HepG2 (cell line): ENCODE data around the gene DCDC2. TPM values are rescaled to one million over a fixed set of nuclear protein-coding genes. Genes with fewer than 3 reads are reported as not detected.

ENCODE experiments used
- ATF1 ChIP-seq: IDR thresholded peaks from 2 replicates; pipeline ENCODE4 v1.6.1; 2016; ENCODE audit warnings: mild to moderate bottlenecking, control low read depth
- CSRNP1 ChIP-seq: sonication (generic); formaldehyde crosslinking; IDR thresholded peaks from 2 replicates; pipeline ENCODE4 v1.8.1; 2023; ENCODE audit warnings: mild to moderate bottlenecking, missing genetic modification reagents
- ELF3 ChIP-seq: IDR thresholded peaks from 2 replicates; pipeline ENCODE4 v1.6.1; 2016; ENCODE audit warnings: missing genetic modification reagents, missing compliant biosample characterization
- FUBP1 ChIP-seq: sonication (generic); formaldehyde crosslinking; IDR thresholded peaks from 2 replicates; pipeline ENCODE4 v1.5.1; 2020; ENCODE audit warnings: missing genetic modification reagents, mild to moderate bottlenecking, borderline replicate concordance
- GZF1 ChIP-seq: sonication (generic); formaldehyde crosslinking; IDR thresholded peaks from 2 replicates; pipeline ENCODE4 v1.5.1; 2020; ENCODE audit warnings: mild to moderate bottlenecking, missing genetic modification reagents
- KLF11 ChIP-seq: IDR thresholded peaks from 2 replicates; pipeline ENCODE4 v1.6.1; 2016; ENCODE audit warnings: missing compliant biosample characterization
- KLF9 ChIP-seq: IDR thresholded peaks from 2 replicates; pipeline ENCODE4 v1.6.1; 2016; ENCODE audit warnings: low read depth
- NCOA5 ChIP-seq: sonication (generic); formaldehyde crosslinking; IDR thresholded peaks from 2 replicates; pipeline ENCODE4 v1.4.0; 2020; ENCODE audit warnings: missing genetic modification reagents
- SCMH1 ChIP-seq: sonication (generic); formaldehyde crosslinking; IDR thresholded peaks from 2 replicates; pipeline ENCODE4 v1.9.0; 2021; ENCODE audit warnings: missing genetic modification reagents, mild to moderate bottlenecking, borderline replicate concordance
- SNRNP70 ChIP-seq: fragments of 200-400 bp; formaldehyde crosslinking; IDR thresholded peaks from 2 replicates; pipeline ENCODE4 v1.6.1; 2017; ENCODE audit warnings: mild to moderate bottlenecking, low read depth, low read length, moderate library complexity
- SRSF1 ChIP-seq: fragments of 200-400 bp; formaldehyde crosslinking; optimal IDR thresholded peaks from 2 replicates; pipeline ENCODE3; 2017; ENCODE audit warnings: mild to moderate bottlenecking, low read depth, low read length, moderate library complexity
- THAP7 ChIP-seq: sonication (generic); formaldehyde crosslinking; IDR thresholded peaks from 2 replicates; pipeline ENCODE4 v1.8.1; 2023; ENCODE audit warnings: mild to moderate bottlenecking, missing genetic modification reagents
- ZBTB39 ChIP-seq: sonication (generic); formaldehyde crosslinking; IDR thresholded peaks from 2 replicates; pipeline ENCODE4 v1.5.0; 2020; ENCODE audit warnings: missing genetic modification reagents
- ZNF143 ChIP-seq: sonication (generic); formaldehyde crosslinking; IDR thresholded peaks from 2 replicates; pipeline ENCODE4 v1.4.0; 2020; ENCODE audit warnings: missing genetic modification reagents
- ZNF251 ChIP-seq: sonication (generic); formaldehyde crosslinking; IDR thresholded peaks from 2 replicates; pipeline ENCODE4 v1.9.0; 2021; ENCODE audit warnings: mild to moderate bottlenecking, missing genetic modification reagents
- ZNF281 ChIP-seq: sonication (generic); formaldehyde crosslinking; IDR thresholded peaks from 2 replicates; pipeline ENCODE4 v1.4.0; 2020; ENCODE audit warnings: missing genetic modification reagents, borderline replicate concordance
- ZNF484 ChIP-seq: sonication (generic); formaldehyde crosslinking; IDR thresholded peaks from 2 replicates; pipeline ENCODE4 v1.5.1; 2020; ENCODE audit warnings: mild to moderate bottlenecking, low read depth, missing genetic modification reagents, borderline replicate concordance
- ZNF501 ChIP-seq: sonication (generic); formaldehyde crosslinking; IDR thresholded peaks from 2 replicates; pipeline ENCODE4 v1.5.1; 2020; ENCODE audit warnings: mild to moderate bottlenecking, moderate library complexity, missing genetic modification reagents
- ZNF549 ChIP-seq: sonication (generic); formaldehyde crosslinking; IDR thresholded peaks from 2 replicates; pipeline ENCODE4 v1.5.0; 2020; ENCODE audit warnings: missing genetic modification reagents
- ZNF746 ChIP-seq: sonication (generic); formaldehyde crosslinking; IDR thresholded peaks from 2 replicates; pipeline ENCODE4 v1.8.0; 2022; ENCODE audit warnings: mild to moderate bottlenecking, missing genetic modification reagents
- ZNF792 ChIP-seq: IDR thresholded peaks from 2 replicates; pipeline ENCODE4 v1.6.1; 2016
- polyA plus RNA-seq, 8 experiments: library from polyadenylated mRNA; depleted of rRNA in 3 of 8; stranded (reverse) in 7 of 8; unstranded in 1 of 8; fragments of >200 nt; fragmentation: Illumina TruSeq in 4 of 8; extraction: Trizol in 4 of 8; gene quantifications; 2 replicates each; pipeline versions ENCODE4 v1.2.1 to v1.2.3, GENCODE V29; 2011 to 2016; ENCODE audit warnings: low read depth in 4 of 8, missing spikeins in 1 of 8, mixed read lengths in 1 of 8; ENCODE audit not compliant: insufficient read depth in 1 of 8
- total RNA-seq, 5 experiments: library from RNA; depleted of rRNA; stranded (reverse); fragments of >200 nt; fragmentation: Illumina TruSeq; extraction: Trizol; gene quantifications; 2 replicates each; pipeline ENCODE4 v1.2.3, GENCODE V29; 2016; ENCODE audit warnings: low read depth in 1 of 5

The DCDC2 gene
- total and polyA plus RNA-seq, 2 of the 13 experiments (the other 11 are each of a cell fraction or from before 2014, with no cell fraction given) = 9.0 to 36.2 TPM

- peak; percentile 98 for TF ChIP-seq CSRNP1 (CRISPR knock-in tag)
- TF ChIP-seq GZF1 (CRISPR knock-in tag) = peak; percentile 94
- TF ChIP-seq ELF3 = no peak; the same call in 1 of the 2 replicates
- TF ChIP-seq ZNF549 = 0 out of 2 replicates have a peak, but pooled peaks have one; percentile 53
- TF ChIP-seq ZNF501 = peak; percentile 90
- peak; percentile 83; the same call in 1 of the 2 replicates for TF ChIP-seq ZNF746 (CRISPR knock-in tag)
- TF ChIP-seq ZNF484 (CRISPR knock-in tag) = no peak
- TF ChIP-seq ZNF792 (CRISPR knock-in tag) = no peak
- no peak for TF ChIP-seq FUBP1 (CRISPR knock-in tag)
- TF ChIP-seq SNRNP70 = no peak
- peak; percentile 65; the same call in 1 of the 2 replicates for TF ChIP-seq ZNF143 (CRISPR knock-in tag)
- peak; percentile 92; the same call in 1 of the 2 replicates for TF ChIP-seq THAP7
- no peak for TF ChIP-seq ATF1 (CRISPR knock-in tag)
- no peak for TF ChIP-seq KLF9
- peak; percentile 78; the same call in 1 of the 2 replicates for TF ChIP-seq ZNF251
- TF ChIP-seq SCMH1 = no peak
- TF ChIP-seq ZNF281 (CRISPR knock-in tag) = no peak
- TF ChIP-seq ZBTB39 (CRISPR knock-in tag) = peak; percentile 23; the same call in 1 of the 2 replicates
- TF ChIP-seq KLF11 = no peak
- TF ChIP-seq NCOA5 (CRISPR knock-in tag) = 0 out of 2 replicates have a peak, but pooled peaks have one; percentile 52
- TF ChIP-seq SRSF1 = peak; percentile 47
Observed at GRCh38 chr6:24402697-24403500, 45.0 kb upstream of the DCDC2 start, which contains the start of gene MRS2 (continued).
